Thoracic aorta (tissue), 2 donors: ENCODE measurements around the gene DNAJB12. TPM values are rescaled to one million over a fixed set of nuclear protein-coding genes. Genes with fewer than 3 reads are reported as not detected.
"Not testable (repeated sequence)": the region's sequence is repeated elsewhere in the genome, so short reads cannot be mapped to it uniquely, and the experiment has no call there.

Experiments
- ATAC-seq: fragments of 150-250 bp; one replicate; pipeline ENCODE4 v1.8.0; 2017; ENCODE audit warnings: low read depth; ENCODE audit not compliant: insufficient number of reproducible peaks, low FRiP score
- DNase-seq: peaks from one replicate; pipeline ENCODE4 v3.0.0-alpha.2; 2020; ENCODE audit warnings: low spot score
- H3K27ac ChIP-seq, 2 donors: fragments of 200-600 bp; sonication (generic); 1 replicate in 1 of 2; 2 replicates in 1 of 2; pipeline ENCODE4 v1.5.1; 2016; ENCODE audit warnings: mild to moderate bottlenecking in 2 of 2, moderate library complexity in 2 of 2
- H3K27me3 ChIP-seq: fragments of 200-600 bp; sonication (generic); replicated peaks from 2 replicates; pipeline ENCODE4 v1.6.0; 2016; ENCODE audit warnings: mild to moderate bottlenecking; ENCODE audit not compliant: insufficient read depth
- H3K36me3 ChIP-seq: fragments of 200-600 bp; sonication (generic); one replicate; pipeline ENCODE4 v1.5.1; 2016
- H3K4me1 ChIP-seq, 2 donors: fragments of 200-600 bp; sonication (generic); 1 replicate in 1 of 2; 2 replicates in 1 of 2; pipeline versions ENCODE4 v1.5.1 to v1.6.0; 2016; ENCODE audit warnings: low read depth in 2 of 2, mild to moderate bottlenecking in 1 of 2; ENCODE audit not compliant: control insufficient read depth in 1 of 2
- H3K4me3 ChIP-seq: fragments of 200-600 bp; sonication (generic); 2 replicates; pipeline ENCODE4 v1.5.1; 2016; ENCODE audit warnings: mild to moderate bottlenecking
- H3K9me3 ChIP-seq: fragments of 200-600 bp; sonication (generic); 2 replicates; pipeline ENCODE4 v1.5.1; 2016
- total RNA-seq, 2 donors: library from RNA; depleted of rRNA; stranded (reverse); fragments of >200 nt; gene quantifications; one replicate each; pipeline versions ENCODE4 v1.1.0 to v1.2.3, GENCODE V29; 2016
- TF ChIP-seq, protein P1 (sequence below): fragments of 200-600 bp; sonication (generic); IDR thresholded peaks from one replicate; pipeline ENCODE4 v1.5.1; 2019; ENCODE audit warnings: antibody characterized with exemption

Gene DNAJB12
- total RNA-seq, 2 donors from 2014 or later, result 33.3 to 39.5 TPM

- TF ChIP-seq, protein P1, sequence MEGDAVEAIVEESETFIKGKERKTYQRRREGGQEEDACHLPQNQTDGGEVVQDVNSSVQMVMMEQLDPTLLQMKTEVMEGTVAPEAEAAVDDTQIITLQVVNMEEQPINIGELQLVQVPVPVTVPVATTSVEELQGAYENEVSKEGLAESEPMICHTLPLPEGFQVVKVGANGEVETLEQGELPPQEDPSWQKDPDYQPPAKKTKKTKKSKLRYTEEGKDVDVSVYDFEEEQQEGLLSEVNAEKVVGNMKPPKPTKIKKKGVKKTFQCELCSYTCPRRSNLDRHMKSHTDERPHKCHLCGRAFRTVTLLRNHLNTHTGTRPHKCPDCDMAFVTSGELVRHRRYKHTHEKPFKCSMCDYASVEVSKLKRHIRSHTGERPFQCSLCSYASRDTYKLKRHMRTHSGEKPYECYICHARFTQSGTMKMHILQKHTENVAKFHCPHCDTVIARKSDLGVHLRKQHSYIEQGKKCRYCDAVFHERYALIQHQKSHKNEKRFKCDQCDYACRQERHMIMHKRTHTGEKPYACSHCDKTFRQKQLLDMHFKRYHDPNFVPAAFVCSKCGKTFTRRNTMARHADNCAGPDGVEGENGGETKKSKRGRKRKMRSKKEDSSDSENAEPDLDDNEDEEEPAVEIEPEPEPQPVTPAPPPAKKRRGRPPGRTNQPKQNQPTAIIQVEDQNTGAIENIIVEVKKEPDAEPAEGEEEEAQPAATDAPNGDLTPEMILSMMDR, result no peak
- Histone ChIP-seq H3K9me3 (no peaks in the 10 kb centered on the region), H3K27me3 (no peaks in the 10 kb centered on the region), H3K27ac (peak overlapping the region; percentile 95 to 98), H3K36me3 (peaks cover 5% of the 10 kb centered on the region), H3K4me3 (peak overlapping the region; percentile 86), H3K4me1 (peaks cover 10 to 39% of the 10 kb centered on the region in 2 donors)
- DNase-seq, result no peak
- ATAC-seq, result no peak
These were observed 759 bp downstream of the DNAJB12 start for GRCh38 chr10:72353965-72354355.

GRCh38 chr10:72353028-72353964, 1.4 kb downstream of the DNAJB12 start:
- TF ChIP-seq, protein P1, result no peak
- Histone ChIP-seq H3K9me3 (no peaks in the 10 kb centered on the region), H3K4me1 (peaks cover 10 to 39% of the 10 kb centered on the region in 2 donors), H3K4me3 (peak overlapping the region; percentile 86), H3K27me3 (no peaks in the 10 kb centered on the region), H3K36me3 (peaks cover 11% of the 10 kb centered on the region), H3K27ac (peak overlapping the region; percentile 95 to 98)
- DNase-seq (no peak), ATAC-seq (no peak)

DNA sequence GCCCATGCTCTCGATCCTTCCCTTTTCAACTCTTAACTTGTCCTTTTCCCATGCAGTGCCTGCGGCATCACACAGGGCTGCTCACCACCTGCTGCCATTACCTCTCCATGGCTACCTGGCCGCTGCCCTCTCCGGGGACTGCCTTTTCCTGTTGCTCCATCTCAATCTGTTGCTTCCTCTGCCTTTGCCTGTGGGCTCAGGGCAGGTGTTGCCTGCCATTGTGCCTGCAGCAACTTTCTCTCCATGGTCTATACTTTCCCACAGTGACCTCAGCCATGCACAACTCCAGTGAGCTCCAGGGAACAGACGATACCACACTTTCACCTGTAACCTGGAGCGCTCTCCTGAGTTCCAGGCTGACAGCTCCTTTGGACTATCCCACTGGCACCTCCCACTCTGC, 3.2 kb downstream of the DNAJB12 start:
- Histone ChIP-seq H3K4me1 (peaks cover 10 to 39% of the 10 kb centered on the region in 2 donors), H3K36me3 (peaks cover 14% of the 10 kb centered on the region), H3K27ac (no peak overlapping the region), H3K27me3 (no peaks in the 10 kb centered on the region), H3K9me3 (no peaks in the 10 kb centered on the region), H3K4me3 (no peak overlapping the region)
- ATAC-seq, result no peak
- TF ChIP-seq, protein P1, result no peak
- DNase-seq, result no peak

- Histone ChIP-seq H3K27me3 (no peaks in the 10 kb centered on the region), H3K36me3 (peaks cover 14% of the 10 kb centered on the region), H3K27ac (no peak overlapping the region), H3K4me1 (peaks cover 10 to 39% of the 10 kb centered on the region in 2 donors), H3K9me3 (no peaks in the 10 kb centered on the region), H3K4me3 (no peak overlapping the region)
- DNase-seq (no peak), ATAC-seq (no peak)
- TF ChIP-seq, protein P1, result no peak
These were observed 5.3 kb downstream of the DNAJB12 start for GRCh38 chr10:72349438-72349837.

DNA sequence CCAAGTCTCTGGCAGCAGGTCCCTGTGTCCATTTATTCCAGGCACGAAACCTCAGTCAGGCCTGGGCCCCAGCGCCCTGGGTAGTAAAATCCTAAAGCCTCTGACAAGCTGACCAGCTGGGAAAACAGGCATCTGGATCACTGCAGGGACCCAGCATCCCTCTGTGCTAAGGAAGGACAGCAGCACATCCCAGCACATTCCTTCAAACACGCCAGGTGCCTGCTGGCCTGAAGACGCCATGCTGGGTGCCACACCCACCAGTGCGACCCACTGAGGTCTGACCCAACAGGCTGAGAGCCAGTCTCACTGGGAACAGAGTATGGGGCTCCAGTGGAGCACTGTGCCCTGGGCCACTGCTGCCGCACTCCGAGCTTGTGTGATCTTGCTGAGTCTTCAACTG, 6.4 kb downstream of the DNAJB12 start:
- DNase-seq (no peak), ATAC-seq (no peak)
- TF ChIP-seq, protein P1, result no peak
- peaks cover 17% of the 10 kb centered on the region for H3K36me3 ChIP-seq
- no peaks in the 10 kb centered on the region for H3K9me3 ChIP-seq
- H3K27me3 ChIP-seq, result no peaks in the 10 kb centered on the region
- no peak overlapping the region for H3K4me3 ChIP-seq
- no peak overlapping the region for H3K27ac ChIP-seq
- H3K4me1 ChIP-seq, result peaks cover 7 to 35% of the 10 kb centered on the region in 2 donors

- H3K27me3 ChIP-seq, DNase-seq, H3K4me3 ChIP-seq, ATAC-seq, H3K27ac ChIP-seq, H3K9me3 ChIP-seq: not testable (repeated sequence)
- Histone ChIP-seq H3K36me3 (peaks cover 37% of the 10 kb centered on the region), H3K4me1 (peaks cover 0 to 14% of the 10 kb centered on the region in 2 donors)
These were observed 8.6 kb downstream of the DNAJB12 start for GRCh38 chr10:72346117-72346516.
